Activated effector memory CD4-positive, alpha-beta T cell treated with Interleukin-2 at 50 U/mL for 16 hours (primary cell): ENCODE data around the gene TRPM3.

ENCODE experiments used
- DNase-seq: peaks from one replicate; pipeline ENCODE4 v3.0.0-alpha.2; 2020

The TRPM3 gene

DNA sequence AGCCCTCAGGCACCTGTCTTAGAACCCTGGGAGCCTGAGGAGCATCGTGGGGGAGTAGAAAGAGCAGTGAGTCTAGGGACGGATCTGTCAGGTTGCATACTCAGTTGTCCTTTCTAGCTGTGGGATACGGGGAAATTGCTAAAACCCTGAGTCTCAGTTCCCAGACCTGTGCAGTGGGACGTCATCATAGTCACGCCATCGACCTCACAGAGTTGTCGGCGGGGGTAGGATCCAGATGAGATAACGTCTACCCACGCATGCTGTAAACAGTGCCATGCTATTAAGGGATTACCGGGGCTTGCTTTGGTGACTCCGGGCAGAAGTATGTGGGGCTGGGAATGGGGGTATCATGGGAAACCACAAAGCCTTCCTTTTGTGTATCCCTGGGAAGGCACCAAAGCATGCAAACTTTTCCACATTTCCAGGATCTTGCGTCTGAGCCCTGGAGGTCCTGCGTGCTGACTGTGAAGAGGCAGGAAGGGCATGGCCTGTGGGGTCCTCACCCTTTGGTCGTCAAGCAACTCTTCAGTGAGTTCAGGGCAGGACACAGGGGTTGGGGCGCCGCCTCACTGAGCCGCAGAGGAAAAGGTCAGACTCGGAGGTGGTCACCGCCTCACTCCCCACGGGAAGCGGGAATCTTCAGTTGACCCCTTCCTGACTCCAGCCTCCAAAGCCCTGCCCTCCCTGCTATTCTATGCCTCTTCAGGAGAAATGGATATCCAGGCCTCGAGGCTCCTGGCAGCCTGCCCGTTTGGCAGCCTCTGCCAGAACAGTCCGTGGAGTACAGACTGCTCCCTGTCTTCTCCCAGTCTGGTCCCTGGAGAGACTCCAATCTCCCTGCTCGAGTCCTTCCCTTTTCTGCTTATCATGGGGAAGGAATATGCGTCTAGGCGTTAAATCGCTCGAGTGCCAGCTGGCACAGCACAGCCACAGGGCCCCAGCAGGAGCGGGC, 520.1 kb downstream of the TRPM3 start:
- no peak for DNase-seq

DNA sequence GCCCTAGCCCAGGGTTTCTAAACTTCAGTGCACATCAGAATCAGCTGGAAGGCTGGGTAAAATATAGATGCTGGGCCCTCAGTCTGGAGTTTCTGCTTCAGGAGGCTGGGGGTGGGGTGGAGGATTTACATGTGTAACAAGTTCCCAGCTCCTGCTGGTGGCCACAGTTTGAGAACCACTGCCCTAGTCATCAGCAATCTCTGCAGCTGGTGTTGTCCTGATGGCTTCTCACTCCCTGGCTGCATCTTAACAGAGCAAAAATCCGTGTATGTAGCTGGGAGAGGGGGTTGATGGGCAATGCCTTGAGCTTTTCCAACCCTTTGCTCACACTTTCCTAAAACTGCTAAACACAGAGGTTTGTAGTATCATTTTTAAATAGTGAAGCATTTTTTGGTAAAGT, 520.9 kb downstream of the TRPM3 start:
- DNase-seq = no peak

DNA sequence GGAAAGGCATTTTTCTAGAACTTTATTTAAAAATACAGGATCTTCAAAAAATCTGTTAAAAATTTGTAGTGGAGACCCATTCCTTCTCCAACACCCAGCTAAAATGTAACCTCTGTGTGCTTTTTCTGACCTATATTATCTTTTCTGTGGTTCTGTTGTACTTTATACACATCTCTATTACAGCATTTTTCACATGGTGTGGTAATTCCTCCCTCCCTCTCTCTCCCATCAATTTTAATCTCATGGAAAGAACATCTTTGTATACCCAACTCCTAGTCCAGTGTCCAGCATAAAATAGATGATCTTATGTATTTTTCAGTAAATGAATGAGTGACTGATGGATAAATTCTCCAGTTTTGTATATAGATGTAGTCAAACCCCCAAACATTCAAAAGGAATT, 523.5 kb downstream of the TRPM3 start:
- DNase-seq = no peak

DNA sequence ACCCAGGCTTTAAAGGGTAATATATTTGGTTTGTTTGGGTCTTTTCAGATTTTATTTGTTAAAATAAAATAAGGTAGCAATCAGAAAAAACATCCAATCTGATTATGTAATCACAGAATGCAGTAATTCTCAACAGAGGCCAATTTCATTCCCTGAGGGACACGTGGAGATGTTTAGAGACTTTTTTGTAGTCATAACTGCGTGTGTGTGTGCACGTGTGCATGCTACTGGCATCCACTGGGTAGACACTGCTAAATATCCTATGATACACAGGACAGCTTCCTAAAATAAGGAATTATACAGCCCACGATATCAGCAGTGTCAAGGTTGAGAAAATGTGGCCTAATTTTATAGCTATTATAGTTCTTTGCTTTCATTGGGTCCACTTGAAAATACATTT, 526.2 kb downstream of the TRPM3 start:
- no peak for DNase-seq

DNA sequence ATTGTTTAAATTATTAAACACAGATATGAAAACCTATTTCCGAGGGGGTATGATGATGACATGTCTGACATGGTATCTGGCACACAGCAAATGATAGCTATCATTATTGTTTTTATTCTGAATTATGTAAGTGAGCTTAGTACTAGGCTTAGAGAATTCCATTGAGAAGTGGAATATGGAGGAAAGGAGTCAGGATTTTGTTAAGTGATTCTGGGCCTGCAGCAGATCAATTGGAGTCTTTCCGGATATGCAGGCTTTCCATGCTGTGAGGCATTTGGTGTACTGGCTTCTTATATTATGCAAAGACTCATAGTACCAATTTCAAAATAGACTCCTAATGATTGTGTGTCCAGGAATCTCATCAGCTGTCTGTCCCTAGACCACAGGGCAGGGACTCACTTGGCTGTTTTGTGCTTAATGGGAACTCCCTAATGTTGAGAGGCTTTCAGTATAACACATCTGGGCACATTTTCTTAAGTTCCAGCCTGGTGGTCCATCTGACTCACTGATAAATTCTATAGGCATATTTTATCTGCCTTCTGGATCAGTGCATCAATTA, 527.0 kb downstream of the TRPM3 start:
- DNase-seq = no peak

DNA sequence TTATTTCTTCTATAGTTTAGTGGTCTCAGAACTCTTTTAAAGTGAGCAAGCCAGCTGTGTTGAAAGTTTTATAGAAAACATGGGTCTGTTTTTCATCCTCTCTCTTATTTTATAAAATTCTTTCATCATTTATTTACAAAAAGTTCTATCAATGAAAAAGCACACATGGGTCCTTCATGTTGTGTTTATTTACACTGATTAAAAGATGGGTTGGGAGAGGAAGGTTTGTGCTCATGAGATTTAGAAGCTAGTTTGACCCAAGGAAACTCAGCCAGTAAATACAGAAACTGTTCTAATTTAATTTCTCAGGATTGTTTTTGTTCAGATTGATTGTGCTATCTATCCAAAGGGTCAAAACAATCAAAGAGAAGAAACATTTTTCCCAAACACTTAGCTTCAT, 528.2 kb downstream of the TRPM3 start:
- DNase-seq = no peak

DNA sequence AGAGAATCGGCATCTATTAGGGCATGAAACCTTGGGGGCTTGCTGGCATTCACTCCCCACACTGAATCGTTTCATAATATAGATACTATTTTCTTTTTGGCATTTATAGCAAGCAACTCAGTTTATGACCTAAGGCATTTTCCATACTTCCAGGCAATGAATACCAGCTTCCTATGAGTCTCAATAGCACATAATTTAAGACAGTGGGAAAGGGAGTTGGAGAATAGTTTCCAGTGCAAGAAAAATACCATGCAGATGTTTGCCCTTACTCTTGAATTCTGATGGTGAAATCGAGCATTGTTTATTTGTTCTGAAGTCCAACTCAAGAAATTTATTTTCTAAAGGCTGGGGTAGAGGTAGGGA, 531.1 kb downstream of the TRPM3 start:
- no peak for DNase-seq

DNA sequence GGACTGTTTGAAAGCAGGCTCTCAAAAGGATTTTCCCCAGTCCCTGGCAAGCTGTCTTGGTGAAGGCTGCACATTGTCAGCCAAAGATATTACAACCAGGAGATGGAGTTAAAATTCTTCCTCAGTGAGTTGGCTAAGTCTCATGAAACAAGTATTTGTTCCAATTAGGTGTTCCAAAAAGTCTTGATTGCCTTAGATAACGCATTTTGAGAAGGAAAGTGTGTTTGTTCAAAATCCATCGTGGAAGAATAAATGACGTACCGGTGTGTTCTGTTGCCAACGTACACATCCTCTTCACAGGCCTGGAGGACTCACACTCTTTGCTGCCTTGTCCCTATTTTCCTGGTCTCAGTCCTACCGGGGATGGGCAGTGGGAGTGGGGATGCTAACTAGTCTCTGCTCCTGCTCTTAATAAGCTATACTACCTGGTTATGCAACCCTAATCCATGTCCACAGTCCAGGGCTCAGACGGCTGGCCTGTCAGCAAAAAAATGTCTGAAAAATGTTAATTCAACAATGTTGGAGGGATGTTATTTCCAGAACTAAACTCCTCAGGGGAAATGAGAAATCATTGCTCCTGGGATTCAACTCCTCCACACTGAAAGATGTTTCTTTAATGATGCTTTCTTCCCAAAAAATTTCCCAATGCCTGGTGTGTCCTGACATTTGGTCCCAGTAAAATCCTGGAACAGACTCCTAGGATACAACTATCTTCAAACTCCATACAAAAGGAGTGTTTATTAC, 531.7 kb downstream of the TRPM3 start:
- DNase-seq = no peak

DNA sequence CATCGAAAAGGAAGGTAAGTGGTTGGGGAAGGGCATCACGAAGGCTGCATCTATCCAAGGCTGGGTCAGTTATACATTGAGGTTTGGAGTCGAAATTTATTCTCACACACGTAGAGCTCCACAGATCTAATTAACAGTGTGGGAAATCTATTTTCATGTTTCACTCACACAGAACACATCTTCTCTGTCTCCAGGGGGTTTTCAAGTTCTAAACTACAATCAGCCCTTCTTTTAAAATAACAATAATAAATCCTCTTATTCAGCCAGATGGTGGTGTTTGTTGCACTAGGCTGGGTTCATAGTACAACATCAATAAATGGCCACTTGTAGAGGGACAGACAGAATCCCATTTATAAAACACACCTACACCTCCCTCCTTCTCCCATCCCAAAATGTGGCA, 532.4 kb downstream of the TRPM3 start:
- DNase-seq = no peak

DNA sequence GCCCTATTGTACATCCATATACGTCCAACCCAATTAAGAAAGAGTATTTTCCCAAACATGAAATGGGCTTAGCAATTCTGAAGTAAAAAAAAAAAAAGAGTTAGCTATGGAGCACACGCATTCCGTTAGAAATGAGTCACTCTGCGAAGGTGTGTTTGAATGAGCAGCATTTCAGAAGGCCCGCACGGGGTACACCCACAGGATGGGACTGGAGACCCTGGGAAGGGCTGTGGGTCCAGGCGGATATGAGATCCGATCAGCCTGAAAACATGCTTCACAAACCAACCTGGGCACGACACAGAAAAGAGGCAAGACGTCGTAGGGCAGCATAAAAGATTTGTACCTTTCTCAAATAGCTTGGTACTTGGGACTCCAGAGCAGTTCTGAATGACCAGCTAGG, 533.0 kb downstream of the TRPM3 start:
- no peak for DNase-seq

DNA sequence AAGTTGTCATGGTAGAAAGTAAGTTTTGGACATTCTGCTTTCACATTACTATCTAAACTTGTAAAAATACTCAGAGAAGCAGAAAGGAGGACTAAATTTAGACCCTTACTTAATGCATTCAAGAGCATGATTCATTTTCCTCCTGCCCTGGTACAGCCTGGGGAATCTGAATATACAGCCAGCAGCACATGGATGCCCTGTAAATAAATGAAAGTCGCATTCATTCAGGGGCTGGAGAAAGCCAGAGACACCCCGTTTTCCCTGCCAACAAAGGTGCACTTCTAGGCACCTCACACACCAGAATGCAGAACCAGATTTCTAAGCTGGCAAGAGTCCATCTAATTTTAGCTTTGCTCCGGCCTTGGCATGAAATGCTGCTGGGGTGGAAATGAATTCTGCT, 534.2 kb downstream of the TRPM3 start:
- no peak for DNase-seq

DNA sequence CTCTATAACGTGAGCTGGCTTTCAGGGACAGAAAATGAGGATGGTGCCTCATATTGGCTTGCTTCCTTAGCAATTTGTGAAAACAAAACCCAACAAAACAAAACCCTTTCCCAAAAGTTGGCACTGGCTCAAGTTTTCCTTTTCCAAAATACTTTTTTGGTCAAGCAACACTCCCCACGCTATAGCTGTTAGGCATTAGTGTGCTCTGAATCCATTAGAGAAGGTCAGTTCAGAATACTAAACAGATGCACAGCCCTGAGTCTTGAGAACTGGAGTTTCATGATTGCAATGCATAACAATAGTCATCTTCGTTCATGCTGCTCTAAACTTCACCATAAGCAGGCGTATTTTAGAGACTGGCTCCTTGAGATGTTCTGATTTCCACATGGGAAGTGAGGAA, 534.9 kb downstream of the TRPM3 start:
- DNase-seq = no peak

DNA sequence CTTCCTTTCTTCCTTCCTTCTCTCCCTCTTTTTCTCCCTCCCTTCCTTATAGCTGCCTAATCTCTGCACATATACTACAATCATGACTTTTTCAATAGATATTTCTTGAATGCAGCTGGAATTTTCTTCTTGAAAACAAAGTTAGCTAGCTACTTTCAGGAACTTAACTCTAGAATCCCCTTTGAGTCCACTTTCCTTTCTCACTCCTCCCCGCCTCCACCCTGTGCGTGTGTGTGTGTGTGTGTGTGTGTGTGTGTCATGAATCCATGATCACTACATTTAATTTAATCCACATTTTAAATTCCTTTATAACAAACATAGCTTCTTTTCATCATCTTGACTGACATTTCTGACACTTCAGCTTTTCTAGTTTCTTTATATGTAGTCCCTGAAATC, 539.5 kb downstream of the TRPM3 start:
- no peak for DNase-seq

DNA sequence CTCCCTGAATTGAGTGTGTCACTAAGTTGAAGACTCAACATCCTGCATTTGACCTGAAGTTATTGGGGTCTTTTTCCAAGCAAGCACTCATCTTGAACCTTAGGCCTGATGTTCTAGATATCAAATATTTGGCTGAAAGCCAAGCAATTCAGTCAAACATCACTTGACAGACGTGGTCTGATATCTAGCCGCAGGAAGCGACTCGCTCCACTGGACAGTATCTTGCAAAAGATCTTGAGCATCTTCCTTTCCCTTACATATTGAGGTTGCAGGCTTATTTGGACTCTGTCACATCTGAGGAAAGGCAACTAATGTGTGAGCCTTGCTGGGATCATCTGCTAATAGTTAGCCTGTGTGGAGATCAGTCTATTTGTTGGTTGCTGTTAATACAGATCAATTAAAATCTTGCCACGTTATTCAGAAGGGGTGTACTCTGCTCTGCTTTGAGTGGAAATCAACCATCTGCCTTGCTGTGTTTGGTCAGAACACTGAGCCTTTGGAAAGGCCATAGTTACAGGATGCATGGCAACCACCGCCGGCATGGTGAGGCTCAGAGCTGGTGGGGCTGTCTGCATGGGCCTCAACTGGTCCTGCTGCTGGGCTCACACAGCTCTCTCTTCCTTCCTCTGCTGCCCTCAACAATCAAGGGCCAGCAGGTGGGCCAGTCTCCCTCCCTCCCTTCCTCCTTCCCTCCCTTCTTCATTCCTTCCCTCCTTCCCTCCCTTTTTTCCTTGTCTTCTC, 540.0 kb downstream of the TRPM3 start:
- DNase-seq = no peak

DNA sequence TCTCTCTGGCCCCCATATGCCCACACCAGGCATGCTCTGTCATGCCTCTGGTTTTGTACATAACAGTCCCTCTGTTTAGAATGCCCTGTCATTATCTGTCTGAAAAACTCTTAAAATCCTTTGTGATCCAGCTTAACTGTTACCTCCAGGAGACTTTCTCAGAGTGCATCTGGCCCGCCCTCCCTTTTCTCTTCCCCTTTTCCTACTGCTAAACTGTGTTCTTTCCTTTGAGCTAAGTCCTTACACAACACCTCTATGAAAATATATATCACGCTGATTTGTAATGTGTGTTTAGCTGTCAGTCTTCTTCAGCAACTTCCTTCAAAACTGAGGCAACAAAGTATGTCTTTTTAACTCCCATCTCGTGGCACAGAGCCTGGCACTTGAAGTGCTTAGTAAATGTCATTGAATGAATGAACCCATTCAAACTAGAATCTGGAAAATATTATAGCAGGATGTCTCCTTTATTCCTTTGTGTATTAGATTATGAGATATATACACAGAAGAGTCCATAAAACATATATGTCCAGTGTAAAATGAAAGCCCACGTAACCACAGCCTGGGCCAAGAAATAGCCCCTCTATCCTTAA, 540.7 kb downstream of the TRPM3 start:
- DNase-seq = no peak

DNA sequence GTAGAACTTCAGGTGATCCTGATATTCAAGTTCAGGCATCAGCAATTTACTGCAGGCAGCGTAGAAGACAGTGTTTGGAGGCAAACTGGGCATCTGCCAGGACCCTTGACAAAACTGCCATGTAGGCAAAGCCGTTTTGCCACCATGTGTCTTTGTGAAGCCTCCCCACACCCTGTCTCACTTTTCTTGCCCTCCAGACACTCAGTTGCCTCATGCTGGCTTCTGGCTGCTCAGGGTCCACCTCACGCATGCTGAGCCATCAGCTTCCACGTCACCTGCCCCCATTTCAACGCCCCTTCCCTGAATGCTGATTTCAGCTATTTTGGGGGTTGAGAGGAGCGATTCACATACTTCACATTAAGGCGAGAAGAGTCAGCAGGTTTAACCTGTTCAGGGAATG, 541.7 kb downstream of the TRPM3 start:
- no peak for DNase-seq

DNA sequence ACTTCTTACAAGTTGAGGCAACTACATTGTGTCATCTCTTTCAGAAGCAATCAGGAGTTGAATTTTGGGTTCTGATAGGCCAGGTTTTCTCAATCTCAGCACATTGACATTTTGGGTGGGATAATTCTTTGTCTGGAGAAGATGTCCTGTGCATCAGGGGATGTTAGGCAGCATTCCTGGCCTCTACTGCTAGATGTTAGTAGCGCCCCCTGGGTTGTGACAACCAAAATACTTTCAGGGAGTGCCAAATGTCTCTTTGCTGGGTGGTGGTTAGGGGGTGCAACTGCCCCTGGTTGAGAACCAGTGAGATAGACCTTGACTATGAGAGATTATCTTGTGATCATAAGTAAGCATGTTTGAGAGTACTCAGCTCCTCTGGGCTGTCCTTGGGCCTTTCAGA, 542.7 kb downstream of the TRPM3 start:
- no peak for DNase-seq

DNA sequence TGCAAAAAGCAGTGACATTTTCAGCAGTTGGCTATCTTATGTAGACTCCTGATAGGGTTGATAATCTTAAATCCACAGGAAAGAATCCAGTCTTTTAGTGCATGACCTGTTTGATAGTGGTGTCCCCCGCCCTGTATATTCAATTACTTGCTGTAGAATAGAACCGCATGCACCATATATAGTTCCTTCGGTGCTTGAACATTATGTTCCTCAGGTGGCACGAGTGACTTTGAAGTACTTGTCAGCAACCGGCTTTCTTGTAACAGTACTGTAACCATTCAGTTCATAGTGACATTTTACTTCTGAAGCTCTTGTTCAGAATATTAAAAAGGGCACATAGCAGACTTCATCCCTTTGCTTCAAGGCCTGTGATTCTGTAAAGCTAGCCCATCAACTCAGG, 543.8 kb downstream of the TRPM3 start:
- no peak for DNase-seq

DNA sequence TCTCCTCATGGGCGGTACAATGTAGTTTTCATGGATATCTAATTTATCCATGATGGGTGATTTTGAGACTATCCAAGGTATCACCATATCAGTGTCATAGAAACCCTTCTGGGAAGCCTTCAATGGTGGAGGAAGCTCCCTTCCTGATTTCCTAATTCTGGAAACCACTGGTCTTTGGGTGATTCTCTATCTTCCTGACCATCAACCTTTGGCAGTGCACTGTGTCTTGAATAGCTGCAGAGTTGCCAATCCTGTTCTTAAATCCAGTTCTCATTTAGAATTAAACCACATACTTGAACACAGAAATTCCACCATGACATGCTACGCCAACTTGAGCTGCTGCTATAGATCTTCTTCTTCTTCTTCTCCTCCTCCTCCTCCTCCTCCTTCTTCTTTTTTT, 545.3 kb downstream of the TRPM3 start:
- no peak for DNase-seq

DNA sequence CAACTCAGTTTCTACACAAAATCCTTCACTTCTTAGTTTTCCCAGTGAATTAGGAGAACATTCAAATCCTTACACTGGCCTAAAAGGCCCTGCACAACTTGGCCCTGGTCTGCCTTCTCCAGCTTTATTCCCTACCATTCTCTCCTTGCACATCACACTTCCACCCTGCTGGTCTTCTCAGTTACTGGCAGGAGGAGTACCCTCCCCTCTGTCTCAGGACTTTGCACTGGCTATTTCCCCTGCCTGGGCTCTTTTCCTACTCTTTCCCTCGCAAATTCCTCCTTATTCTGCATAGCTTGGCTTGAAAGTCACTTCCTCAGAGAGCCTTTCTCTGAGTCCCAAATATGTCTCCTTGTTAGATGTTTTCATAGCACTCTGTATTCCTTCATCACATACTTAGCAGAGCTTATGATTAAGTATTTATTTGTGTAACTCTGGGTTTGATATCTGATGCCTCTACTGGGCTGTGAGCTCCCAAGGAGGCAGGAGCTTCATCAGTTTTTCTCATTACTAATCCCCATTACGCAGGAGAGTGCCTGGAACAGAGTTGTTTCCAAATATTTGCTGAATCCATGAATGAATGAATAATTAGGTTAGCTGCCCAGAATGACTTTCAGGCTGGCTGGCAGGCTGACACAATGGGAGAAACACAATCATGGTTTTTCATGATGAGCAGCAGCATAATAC, 547.1 kb downstream of the TRPM3 start:
- no peak for DNase-seq

DNA sequence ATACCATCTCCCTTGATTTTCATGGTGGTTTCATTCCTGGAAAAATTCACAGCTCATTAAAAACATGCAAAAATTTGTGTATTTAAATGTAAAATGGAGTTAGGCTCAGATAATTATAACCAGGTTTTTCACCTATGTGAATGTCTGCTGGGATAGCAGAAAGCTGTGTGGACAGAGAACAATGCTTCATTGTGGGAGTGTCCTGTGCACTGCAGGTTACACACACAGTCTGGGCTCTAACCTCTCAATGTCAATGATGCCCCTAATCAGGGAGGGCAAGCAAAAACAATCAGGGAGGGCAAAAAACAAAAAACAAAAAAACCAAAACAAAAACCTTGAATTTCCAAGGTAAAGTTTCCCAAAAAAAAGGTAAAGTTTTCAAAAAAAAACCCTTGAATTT, 548.1 kb downstream of the TRPM3 start:
- no peak for DNase-seq

DNA sequence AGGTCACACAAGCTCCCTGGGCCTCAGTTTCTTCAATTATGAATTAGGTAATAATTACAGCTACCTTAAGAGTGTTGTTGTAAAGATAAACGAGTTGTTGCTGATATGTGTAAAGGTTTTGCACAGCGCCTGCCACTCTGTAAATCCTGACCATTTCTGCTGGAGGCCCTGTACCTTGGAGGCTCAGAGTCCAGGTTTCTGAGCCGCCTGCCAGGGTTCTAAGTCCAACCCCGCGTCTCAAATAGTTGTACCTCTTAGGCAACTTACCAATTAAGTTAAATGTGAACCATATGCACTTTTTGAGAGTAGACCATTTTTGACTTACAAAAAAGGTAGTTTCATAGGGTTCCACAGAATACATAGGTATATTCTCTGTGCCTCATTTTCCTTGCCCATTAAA, 550.2 kb downstream of the TRPM3 start:
- no peak for DNase-seq
